GM23338 (cell line): ENCODE data around the gene TMED3. TPM values are rescaled to one million over a fixed set of nuclear protein-coding genes. Genes with fewer than 3 reads are reported as not detected.

ENCODE experiments used
- ATAC-seq: fragments of 200-7000 bp; cut with Tn5 transposase; 3 replicates; pipeline ENCODE4 v1.9.1; 2020
- DNase-seq: peaks from one replicate; pipeline ENCODE4 v3.0.0-alpha.2; 2015; ENCODE audit warnings: low spot score
- H2AFZ ChIP-seq: fragments of 200-600 bp; sonication (generic); 2 replicates; pipeline ENCODE4 v1.8.0; 2016; ENCODE audit warnings: antibody characterized with exemption, mild to moderate bottlenecking, moderate library complexity
- H3F3A ChIP-seq: fragments of 200-600 bp; sonication (generic); replicated peaks from 2 replicates; pipeline ENCODE4 v1.8.0; 2017; ENCODE audit warnings: antibody characterized with exemption, mixed run types, low read depth
- H3K27ac ChIP-seq: fragments of 200-600 bp; sonication (generic); 2 replicates; pipeline ENCODE4 v1.6.1; 2016; ENCODE audit warnings: low read depth
- H3K27me3 ChIP-seq: fragments of 200-600 bp; sonication (generic); 2 replicates; pipeline ENCODE4 v1.8.0; 2016; ENCODE audit warnings: mild to moderate bottlenecking, mixed run types, moderate library complexity; ENCODE audit not compliant: insufficient read depth
- H3K36me3 ChIP-seq: fragments of 200-600 bp; sonication (generic); 2 replicates; pipeline ENCODE4 v1.8.0; 2016; ENCODE audit warnings: mild to moderate bottlenecking; ENCODE audit not compliant: insufficient read depth
- H3K4me1 ChIP-seq: fragments of 200-600 bp; sonication (generic); 2 replicates; pipeline ENCODE4 v1.8.0; 2016; ENCODE audit warnings: mild to moderate bottlenecking, moderate library complexity; ENCODE audit not compliant: insufficient read depth
- H3K4me2 ChIP-seq: fragments of 200-600 bp; sonication (generic); 2 replicates; pipeline ENCODE4 v1.7.1; 2017; ENCODE audit warnings: mixed run types
- H3K4me3 ChIP-seq: fragments of 200-600 bp; sonication (generic); 2 replicates; pipeline ENCODE4 v1.6.1; 2016; ENCODE audit warnings: mixed run types
- H3K79me2 ChIP-seq: fragments of 200-600 bp; sonication (generic); replicated peaks from 2 replicates; pipeline ENCODE4 v1.8.0; 2017; ENCODE audit warnings: mild to moderate bottlenecking; ENCODE audit not compliant: insufficient read depth
- H3K9me2 ChIP-seq: fragments of 200-600 bp; sonication (generic); 2 replicates; pipeline ENCODE4 v1.8.0; 2017; ENCODE audit not compliant: insufficient read depth
- H4K20me1 ChIP-seq: fragments of 200-600 bp; sonication (generic); replicated peaks from 2 replicates; pipeline ENCODE4 v1.8.0; 2017; ENCODE audit warnings: mild to moderate bottlenecking; ENCODE audit not compliant: insufficient read depth
- H3K27ac Mint-ChIP-seq: 2 replicates; pipeline ENCODE4 v1.8.0; 2020; ENCODE audit warnings: inconsistent platforms, mild to moderate bottlenecking, moderate library complexity, mixed read lengths
- H3K27me3 Mint-ChIP-seq: 3 replicates; pipeline ENCODE4 v1.8.0; 2022; ENCODE audit warnings: low read depth, mild to moderate bottlenecking, moderate library complexity, mixed read lengths, inconsistent platforms; ENCODE audit not compliant: insufficient read depth, poor library complexity
- H3K36me3 Mint-ChIP-seq: 3 replicates; pipeline ENCODE4 v1.8.0; 2021; ENCODE audit warnings: low read depth, mild to moderate bottlenecking, inconsistent platforms, moderate library complexity, mixed read lengths
- H3K4me1 Mint-ChIP-seq: 3 replicates; pipeline ENCODE4 v1.8.0; 2020; ENCODE audit warnings: mild to moderate bottlenecking, inconsistent platforms, mixed read lengths
- H3K4me3 Mint-ChIP-seq: 3 replicates; pipeline ENCODE4 v1.8.0; 2021; ENCODE audit warnings: moderate library complexity, mild to moderate bottlenecking, inconsistent platforms, mixed read lengths
- H3K9me3 Mint-ChIP-seq: 3 replicates; pipeline ENCODE4 v1.8.0; 2020; ENCODE audit warnings: moderate library complexity, mild to moderate bottlenecking, inconsistent platforms, mixed read lengths
- CREB1 ChIP-seq: fragments of 250-450 bp; sonication (Bioruptor Pico); IDR thresholded peaks from 2 replicates; pipeline ENCODE4 v1.5.0; 2020; ENCODE audit warnings: low read depth, mild to moderate bottlenecking, moderate library complexity
- EZH2phosphoT487 ChIP-seq: fragments of 200-600 bp; sonication (generic); IDR thresholded peaks from one replicate; pipeline ENCODE4 v1.8.1; 2018; ENCODE audit warnings: antibody characterized with exemption; ENCODE audit not compliant: unreplicated experiment
- NANOG ChIP-seq: IDR thresholded peaks from 2 replicates; pipeline ENCODE4 v1.6.1; 2016; ENCODE audit warnings: antibody characterized with exemption, borderline replicate concordance
- POLR2AphosphoS5 ChIP-seq: IDR thresholded peaks from 2 replicates; pipeline ENCODE4 v1.6.1; 2016; ENCODE audit warnings: antibody characterized with exemption, low read depth
- STAT1 ChIP-seq: IDR thresholded peaks from one replicate; pipeline ENCODE4 v1.6.1; 2016; ENCODE audit warnings: antibody characterized with exemption; ENCODE audit not compliant: unreplicated experiment
- ZNF114 ChIP-seq: fragments of 250-450 bp; sonication (Bioruptor Pico); IDR thresholded peaks from 2 replicates; pipeline ENCODE4 v1.5.0; 2020; ENCODE audit warnings: mild to moderate bottlenecking, moderate library complexity
- ZNF331 ChIP-seq: fragments of 250-450 bp; sonication (Bioruptor Pico); IDR thresholded peaks from 2 replicates; pipeline ENCODE4 v1.5.0; 2020; ENCODE audit warnings: low read depth, mild to moderate bottlenecking, moderate library complexity
- polyA plus RNA-seq: library from polyadenylated mRNA; unstranded; fragments of >200 nt; fragmentation: Nextera tagmentation; extraction: Ambion mirVana; gene quantifications from 2 replicates; pipeline ENCODE4 v1.2.1, GENCODE V29; 2016
- total RNA-seq: library from RNA; depleted of rRNA; stranded (reverse); fragments of >200 nt; shearing (Covaris generic); gene quantifications from 2 replicates; pipeline ENCODE4 v1.2.3, GENCODE V29; 2014
- TF ChIP-seq, protein P1 (sequence below): fragments of 250-450 bp; sonication (Bioruptor Pico); IDR thresholded peaks from 2 replicates; pipeline ENCODE4 v1.5.0; 2020; ENCODE audit warnings: mild to moderate bottlenecking, moderate library complexity
- TF ChIP-seq, protein P2 (sequence below), 2 experiments: fragments of 200-600 bp in 1 of 2; sonication (generic) in 1 of 2; conservative IDR thresholded peaks; 2 replicates each; pipeline versions ENCODE4 v1.5.1 to v1.6.1; 2016 to 2017; ENCODE audit warnings: antibody characterized with exemption in 2 of 2, low read depth in 2 of 2, mild to moderate bottlenecking in 2 of 2, moderate library complexity in 1 of 2
- TF ChIP-seq, protein P3 (sequence below): IDR thresholded peaks from one replicate; pipeline ENCODE4 v1.6.1; 2018; ENCODE audit warnings: antibody characterized with exemption; ENCODE audit not compliant: unreplicated experiment

Gene TMED3
- total and polyA plus RNA-seq, 2 experiments from 2014 or later = 33.7 to 49.2 TPM

DNA sequence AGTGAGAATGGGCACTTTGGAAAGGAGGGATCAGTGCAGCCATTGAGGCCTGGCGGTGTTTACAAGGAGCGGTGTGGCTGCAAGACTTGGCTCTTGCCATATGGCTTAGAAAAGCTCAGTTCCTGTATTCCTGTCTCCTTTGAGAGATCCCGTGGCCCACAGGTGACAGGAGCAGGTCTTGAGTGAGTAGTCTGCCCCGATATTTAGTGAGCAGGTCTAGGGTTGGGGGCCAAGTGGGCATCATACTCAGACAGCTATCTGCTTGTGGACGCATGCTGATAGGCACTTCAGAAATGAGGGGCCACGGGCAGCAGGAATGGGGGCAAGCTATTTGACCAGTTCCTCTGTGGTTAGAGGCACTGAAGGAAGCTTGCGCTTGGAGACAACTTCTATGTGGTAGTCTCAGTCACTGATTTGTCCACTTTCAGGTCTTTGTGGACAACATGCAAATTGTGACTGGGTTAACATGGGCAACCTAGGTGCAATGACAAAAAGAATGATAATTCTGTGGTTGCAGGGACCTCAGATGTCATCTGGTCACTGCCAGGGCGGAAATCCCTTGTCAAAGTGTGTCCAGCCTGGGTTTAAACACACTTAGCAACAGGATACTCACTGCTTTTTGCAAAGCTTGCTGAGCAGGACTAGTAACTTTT is 1.1 kb downstream of the TMED3 start:
- peaks cover 22% of the 10 kb centered on the region for H3K27me3 Mint-ChIP-seq
- no peaks in the 10 kb centered on the region for H3K9me3 Mint-ChIP-seq
- peak overlapping the region; percentile 93 for H3K4me3 Mint-ChIP-seq
- no peak for TF ChIP-seq ZNF114 (CRISPR knock-in tag)
- no peak for TF ChIP-seq POLR2AphosphoS5
- TF ChIP-seq, protein P1, sequence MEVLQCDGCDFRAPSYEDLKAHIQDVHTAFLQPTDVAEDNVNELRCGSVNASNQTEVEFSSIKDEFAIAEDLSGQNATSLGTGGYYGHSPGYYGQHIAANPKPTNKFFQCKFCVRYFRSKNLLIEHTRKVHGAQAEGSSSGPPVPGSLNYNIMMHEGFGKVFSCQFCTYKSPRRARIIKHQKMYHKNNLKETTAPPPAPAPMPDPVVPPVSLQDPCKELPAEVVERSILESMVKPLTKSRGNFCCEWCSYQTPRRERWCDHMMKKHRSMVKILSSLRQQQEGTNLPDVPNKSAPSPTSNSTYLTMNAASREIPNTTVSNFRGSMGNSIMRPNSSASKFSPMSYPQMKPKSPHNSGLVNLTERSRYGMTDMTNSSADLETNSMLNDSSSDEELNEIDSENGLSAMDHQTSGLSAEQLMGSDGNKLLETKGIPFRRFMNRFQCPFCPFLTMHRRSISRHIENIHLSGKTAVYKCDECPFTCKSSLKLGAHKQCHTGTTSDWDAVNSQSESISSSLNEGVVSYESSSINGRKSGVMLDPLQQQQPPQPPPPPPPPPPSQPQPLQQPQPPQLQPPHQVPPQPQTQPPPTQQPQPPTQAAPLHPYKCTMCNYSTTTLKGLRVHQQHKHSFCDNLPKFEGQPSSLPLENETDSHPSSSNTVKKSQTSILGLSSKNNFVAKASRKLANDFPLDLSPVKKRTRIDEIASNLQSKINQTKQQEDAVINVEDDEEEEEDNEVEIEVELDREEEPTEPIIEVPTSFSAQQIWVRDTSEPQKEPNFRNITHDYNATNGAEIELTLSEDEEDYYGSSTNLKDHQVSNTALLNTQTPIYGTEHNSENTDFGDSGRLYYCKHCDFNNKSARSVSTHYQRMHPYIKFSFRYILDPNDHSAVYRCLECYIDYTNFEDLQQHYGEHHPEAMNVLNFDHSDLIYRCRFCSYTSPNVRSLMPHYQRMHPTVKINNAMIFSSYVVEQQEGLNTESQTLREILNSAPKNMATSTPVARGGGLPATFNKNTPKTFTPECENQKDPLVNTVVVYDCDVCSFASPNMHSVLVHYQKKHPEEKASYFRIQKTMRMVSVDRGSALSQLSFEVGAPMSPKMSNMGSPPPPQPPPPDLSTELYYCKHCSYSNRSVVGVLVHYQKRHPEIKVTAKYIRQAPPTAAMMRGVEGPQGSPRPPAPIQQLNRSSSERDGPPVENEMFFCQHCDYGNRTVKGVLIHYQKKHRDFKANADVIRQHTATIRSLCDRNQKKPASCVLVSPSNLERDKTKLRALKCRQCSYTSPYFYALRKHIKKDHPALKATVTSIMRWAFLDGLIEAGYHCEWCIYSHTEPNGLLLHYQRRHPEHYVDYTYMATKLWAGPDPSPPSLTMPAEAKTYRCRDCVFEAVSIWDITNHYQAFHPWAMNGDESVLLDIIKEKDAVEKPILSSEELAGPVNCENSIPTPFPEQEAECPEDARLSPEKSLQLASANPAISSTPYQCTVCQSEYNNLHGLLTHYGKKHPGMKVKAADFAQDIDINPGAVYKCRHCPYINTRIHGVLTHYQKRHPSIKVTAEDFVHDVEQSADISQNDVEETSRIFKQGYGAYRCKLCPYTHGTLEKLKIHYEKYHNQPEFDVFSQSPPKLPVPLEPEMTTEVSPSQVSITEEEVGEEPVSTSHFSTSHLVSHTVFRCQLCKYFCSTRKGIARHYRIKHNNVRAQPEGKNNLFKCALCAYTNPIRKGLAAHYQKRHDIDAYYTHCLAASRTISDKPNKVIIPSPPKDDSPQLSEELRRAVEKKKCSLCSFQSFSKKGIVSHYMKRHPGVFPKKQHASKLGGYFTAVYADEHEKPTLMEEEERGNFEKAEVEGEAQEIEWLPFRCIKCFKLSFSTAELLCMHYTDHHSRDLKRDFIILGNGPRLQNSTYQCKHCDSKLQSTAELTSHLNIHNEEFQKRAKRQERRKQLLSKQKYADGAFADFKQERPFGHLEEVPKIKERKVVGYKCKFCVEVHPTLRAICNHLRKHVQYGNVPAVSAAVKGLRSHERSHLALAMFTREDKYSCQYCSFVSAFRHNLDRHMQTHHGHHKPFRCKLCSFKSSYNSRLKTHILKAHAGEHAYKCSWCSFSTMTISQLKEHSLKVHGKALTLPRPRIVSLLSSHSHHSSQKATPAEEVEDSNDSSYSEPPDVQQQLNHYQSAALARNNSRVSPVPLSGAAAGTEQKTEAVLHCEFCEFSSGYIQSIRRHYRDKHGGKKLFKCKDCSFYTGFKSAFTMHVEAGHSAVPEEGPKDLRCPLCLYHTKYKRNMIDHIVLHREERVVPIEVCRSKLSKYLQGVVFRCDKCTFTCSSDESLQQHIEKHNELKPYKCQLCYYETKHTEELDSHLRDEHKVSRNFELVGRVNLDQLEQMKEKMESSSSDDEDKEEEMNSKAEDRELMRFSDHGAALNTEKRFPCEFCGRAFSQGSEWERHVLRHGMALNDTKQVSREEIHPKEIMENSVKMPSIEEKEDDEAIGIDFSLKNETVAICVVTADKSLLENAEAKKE = no peak
- no peak for TF ChIP-seq CREB1 (CRISPR knock-in tag)
- no peak for TF ChIP-seq NANOG
- no peak for TF ChIP-seq ZNF331 (CRISPR knock-in tag)
- TF ChIP-seq, protein P2, sequence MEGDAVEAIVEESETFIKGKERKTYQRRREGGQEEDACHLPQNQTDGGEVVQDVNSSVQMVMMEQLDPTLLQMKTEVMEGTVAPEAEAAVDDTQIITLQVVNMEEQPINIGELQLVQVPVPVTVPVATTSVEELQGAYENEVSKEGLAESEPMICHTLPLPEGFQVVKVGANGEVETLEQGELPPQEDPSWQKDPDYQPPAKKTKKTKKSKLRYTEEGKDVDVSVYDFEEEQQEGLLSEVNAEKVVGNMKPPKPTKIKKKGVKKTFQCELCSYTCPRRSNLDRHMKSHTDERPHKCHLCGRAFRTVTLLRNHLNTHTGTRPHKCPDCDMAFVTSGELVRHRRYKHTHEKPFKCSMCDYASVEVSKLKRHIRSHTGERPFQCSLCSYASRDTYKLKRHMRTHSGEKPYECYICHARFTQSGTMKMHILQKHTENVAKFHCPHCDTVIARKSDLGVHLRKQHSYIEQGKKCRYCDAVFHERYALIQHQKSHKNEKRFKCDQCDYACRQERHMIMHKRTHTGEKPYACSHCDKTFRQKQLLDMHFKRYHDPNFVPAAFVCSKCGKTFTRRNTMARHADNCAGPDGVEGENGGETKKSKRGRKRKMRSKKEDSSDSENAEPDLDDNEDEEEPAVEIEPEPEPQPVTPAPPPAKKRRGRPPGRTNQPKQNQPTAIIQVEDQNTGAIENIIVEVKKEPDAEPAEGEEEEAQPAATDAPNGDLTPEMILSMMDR (conservative IDR thresholded peaks at IDR 0.05; ENCODE audit: low read depth in 2 of 2) = no peak
- no peak for TF ChIP-seq EZH2phosphoT487
- TF ChIP-seq STAT1 = no peak
- TF ChIP-seq, protein P3, sequence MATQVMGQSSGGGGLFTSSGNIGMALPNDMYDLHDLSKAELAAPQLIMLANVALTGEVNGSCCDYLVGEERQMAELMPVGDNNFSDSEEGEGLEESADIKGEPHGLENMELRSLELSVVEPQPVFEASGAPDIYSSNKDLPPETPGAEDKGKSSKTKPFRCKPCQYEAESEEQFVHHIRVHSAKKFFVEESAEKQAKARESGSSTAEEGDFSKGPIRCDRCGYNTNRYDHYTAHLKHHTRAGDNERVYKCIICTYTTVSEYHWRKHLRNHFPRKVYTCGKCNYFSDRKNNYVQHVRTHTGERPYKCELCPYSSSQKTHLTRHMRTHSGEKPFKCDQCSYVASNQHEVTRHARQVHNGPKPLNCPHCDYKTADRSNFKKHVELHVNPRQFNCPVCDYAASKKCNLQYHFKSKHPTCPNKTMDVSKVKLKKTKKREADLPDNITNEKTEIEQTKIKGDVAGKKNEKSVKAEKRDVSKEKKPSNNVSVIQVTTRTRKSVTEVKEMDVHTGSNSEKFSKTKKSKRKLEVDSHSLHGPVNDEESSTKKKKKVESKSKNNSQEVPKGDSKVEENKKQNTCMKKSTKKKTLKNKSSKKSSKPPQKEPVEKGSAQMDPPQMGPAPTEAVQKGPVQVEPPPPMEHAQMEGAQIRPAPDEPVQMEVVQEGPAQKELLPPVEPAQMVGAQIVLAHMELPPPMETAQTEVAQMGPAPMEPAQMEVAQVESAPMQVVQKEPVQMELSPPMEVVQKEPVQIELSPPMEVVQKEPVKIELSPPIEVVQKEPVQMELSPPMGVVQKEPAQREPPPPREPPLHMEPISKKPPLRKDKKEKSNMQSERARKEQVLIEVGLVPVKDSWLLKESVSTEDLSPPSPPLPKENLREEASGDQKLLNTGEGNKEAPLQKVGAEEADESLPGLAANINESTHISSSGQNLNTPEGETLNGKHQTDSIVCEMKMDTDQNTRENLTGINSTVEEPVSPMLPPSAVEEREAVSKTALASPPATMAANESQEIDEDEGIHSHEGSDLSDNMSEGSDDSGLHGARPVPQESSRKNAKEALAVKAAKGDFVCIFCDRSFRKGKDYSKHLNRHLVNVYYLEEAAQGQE = no peak
- H3K4me1 ChIP-seq = peaks cover 10% of the 10 kb centered on the region
- H3K4me3 ChIP-seq = peak overlapping the region; percentile 92
- peaks cover 19% of the 10 kb centered on the region for H3K36me3 ChIP-seq
- peaks cover 30% of the 10 kb centered on the region for H3K27me3 ChIP-seq
- peak overlapping the region; percentile 98 for H2AFZ ChIP-seq
- no peaks in the 10 kb centered on the region; the same call in 1 of the 2 replicates for H4K20me1 ChIP-seq
- peaks cover 37% of the 10 kb centered on the region for H3K36me3 Mint-ChIP-seq
- no peak for ATAC-seq
- H3K27ac Mint-ChIP-seq = no peak overlapping the region
- H3K79me2 ChIP-seq = peaks cover 17% of the 10 kb centered on the region
- peak overlapping the region; percentile 98 for H3K4me2 ChIP-seq
- H3K9me2 ChIP-seq = no peaks in the 10 kb centered on the region
- no peaks in the 10 kb centered on the region for H3F3A ChIP-seq
- no peak overlapping the region for H3K27ac ChIP-seq
- no peak for DNase-seq
- H3K4me1 Mint-ChIP-seq = peaks cover 12% of the 10 kb centered on the region
